Amygdala (tissue), 56 donors: Measurements from ENCODE around the gene ATAD3A.
"Not testable (repeated sequence)": the region's sequence is repeated elsewhere in the genome, so short reads cannot be mapped to it uniquely, and the experiment has no call there.

ENCODE experiments used
- DNase-seq, 56 donors: peaks; one replicate each; lab custom pipeline; 2025; lab: John Stamatoyannopoulos, UW

The ATAD3A gene

GRCh38 chr1:1511533-1512285, at the start of gene ATAD3A:
Gene ATAD3A (plus strand): TSS chr1:1512162. CDS start chr1:1512269, 107 bp downstream.
- peak; percentile 82 to 99 (median 96) for DNase-seq

GRCh38 chr1:1462318-1462966, 49.5 kb upstream of the ATAD3A start:
- peak in 2 of 56 donors; percentile 12 to 32 for DNase-seq

GRCh38 chr1:1463312-1463711, 48.6 kb upstream of the ATAD3A start:
- no peak for DNase-seq

GRCh38 chr1:1468196-1468985, 43.6 kb upstream of the ATAD3A start:
- DNase-seq = not testable (repeated sequence)

GRCh38 chr1:1470626-1471388, 41.2 kb upstream of the ATAD3A start:
- no peak for DNase-seq

- peak; percentile 28 to 96 (median 88) for DNase-seq
Observed at GRCh38 chr1:1471389-1472052, 40.4 kb upstream of the ATAD3A start, which contains the start of gene ATAD3B. Gene ATAD3B (plus strand): TSS chr1:1471765. CDS start chr1:1471885, 120 bp downstream.

GRCh38 chr1:1472053-1472876, 39.7 kb upstream of the ATAD3A start:
- not testable (repeated sequence) for DNase-seq

GRCh38 chr1:1476011-1476410, 36.0 kb upstream of the ATAD3A start:
- DNase-seq = not testable (repeated sequence)

GRCh38 chr1:1477206-1477605, 34.8 kb upstream of the ATAD3A start:
- no peak for DNase-seq

- no peak for DNase-seq
Observed at GRCh38 chr1:1479547-1480487, 32.1 kb upstream of the ATAD3A start.

- DNase-seq = not testable (repeated sequence)
Observed at GRCh38 chr1:1480488-1480867, 31.5 kb upstream of the ATAD3A start.

- not testable (repeated sequence) for DNase-seq
Observed at GRCh38 chr1:1481811-1482210, 30.2 kb upstream of the ATAD3A start.

- DNase-seq = no peak
Observed at GRCh38 chr1:1482856-1483255, 29.1 kb upstream of the ATAD3A start.

- DNase-seq = no peak
Observed at GRCh38 chr1:1483714-1484113, 28.2 kb upstream of the ATAD3A start.

GRCh38 chr1:1484976-1485750, 26.8 kb upstream of the ATAD3A start:
- DNase-seq = not testable (repeated sequence)

GRCh38 chr1:1485755-1486317, 26.1 kb upstream of the ATAD3A start:
- not testable (repeated sequence) for DNase-seq

GRCh38 chr1:1487701-1488100, 24.3 kb upstream of the ATAD3A start:
- DNase-seq = no peak
